Liver (tissue), 9 donors: ENCODE data around the gene RDH11. TPM values are rescaled to one million over a fixed set of nuclear protein-coding genes. Genes with fewer than 3 reads are reported as not detected.

Experiments used
- DNase-seq: peaks from one replicate; pipeline ENCODE4 v3.0.0-alpha.2; 2017; ENCODE audit warnings: low spot score
- H3K27ac ChIP-seq, 2 donors: one replicate each; pipeline ENCODE4 v1.7.0; 2013; ENCODE audit warnings: inconsistent platforms in 2 of 2, low read length in 2 of 2, control low read depth in 1 of 2, low read depth in 1 of 2, mild to moderate bottlenecking in 1 of 2
- H3K27me3 ChIP-seq, 4 donors: one replicate each; pipeline versions ENCODE4 v1.6.1 to v1.7.0; 2013; ENCODE audit warnings: low read length in 3 of 4, inconsistent platforms in 1 of 4, mild to moderate bottlenecking in 1 of 4, moderate library complexity in 1 of 4; ENCODE audit not compliant: control insufficient read depth in 4 of 4, insufficient read depth in 4 of 4
- H3K36me3 ChIP-seq, 4 donors: one replicate each; pipeline versions ENCODE4 v1.6.1 to v1.7.0; 2013; ENCODE audit warnings: low read length in 3 of 4, mild to moderate bottlenecking in 3 of 4, low read depth in 1 of 4, moderate library complexity in 1 of 4; ENCODE audit not compliant: control insufficient read depth in 4 of 4, insufficient read depth in 3 of 4
- H3K4me1 ChIP-seq, 4 donors: one replicate each; pipeline versions ENCODE4 v1.6.1 to v1.7.0; 2013; ENCODE audit warnings: low read length in 3 of 4, mild to moderate bottlenecking in 3 of 4, moderate library complexity in 1 of 4; ENCODE audit not compliant: control insufficient read depth in 4 of 4, insufficient read depth in 4 of 4
- H3K4me3 ChIP-seq, 3 donors: one replicate each; pipeline versions ENCODE4 v1.6.1 to v1.7.0; 2013; ENCODE audit warnings: low read length in 3 of 3, control low read depth in 1 of 3, low read depth in 1 of 3, mild to moderate bottlenecking in 1 of 3
- H3K9ac ChIP-seq, 2 donors: one replicate each; pipeline ENCODE4 v1.7.0; 2013; ENCODE audit warnings: low read length in 2 of 2, mild to moderate bottlenecking in 2 of 2, moderate library complexity in 2 of 2, control low read depth in 1 of 2, low read depth in 1 of 2
- H3K9me3 ChIP-seq, 4 donors: one replicate each; pipeline versions ENCODE4 v1.6.1 to v1.7.0; 2013; ENCODE audit warnings: low read length in 3 of 4; ENCODE audit not compliant: control insufficient read depth in 4 of 4
- EGR1 ChIP-seq, 2 donors: IDR thresholded peaks; 2 replicates each; pipeline ENCODE4 v1.6.1; 2016 to 2018; ENCODE audit warnings: antibody characterized with exemption in 2 of 2, low read depth in 2 of 2
- FOXA1 ChIP-seq: IDR thresholded peaks from 2 replicates; pipeline ENCODE4 v1.6.1; 2016; ENCODE audit warnings: antibody characterized with exemption
- FOXA2 ChIP-seq: IDR thresholded peaks from 2 replicates; pipeline ENCODE4 v1.6.1; 2016; ENCODE audit warnings: antibody characterized with exemption
- GABPA ChIP-seq, 2 donors: IDR thresholded peaks in 1 of 2; conservative IDR thresholded peaks in 1 of 2; 2 replicates each; pipeline ENCODE4 v1.6.1; 2016; ENCODE audit warnings: antibody characterized with exemption in 2 of 2, mild to moderate bottlenecking in 1 of 2, moderate library complexity in 1 of 2
- HNF4A ChIP-seq, 2 donors: conservative IDR thresholded peaks; 2 replicates each; pipeline ENCODE4 v1.6.1; 2016; ENCODE audit warnings: antibody characterized with exemption in 2 of 2, mild to moderate bottlenecking in 2 of 2
- HNF4G ChIP-seq: IDR thresholded peaks from 2 replicates; pipeline ENCODE4 v1.6.1; 2016; ENCODE audit warnings: antibody characterized with exemption
- JUND ChIP-seq, 2 donors: IDR thresholded peaks; 2 replicates each; pipeline ENCODE4 v1.6.1; 2016; ENCODE audit warnings: antibody characterized with exemption in 2 of 2
- NR2F2 ChIP-seq: IDR thresholded peaks from 2 replicates; pipeline ENCODE4 v1.6.1; 2016; ENCODE audit warnings: antibody characterized with exemption
- RAD21 ChIP-seq, 2 donors: IDR thresholded peaks; 2 replicates each; pipeline ENCODE4 v1.6.1; 2016; ENCODE audit warnings: antibody characterized with exemption in 2 of 2, mild to moderate bottlenecking in 2 of 2
- RXRA ChIP-seq, 2 donors: IDR thresholded peaks; 2 replicates each; pipeline ENCODE4 v1.6.1; 2017 to 2018; ENCODE audit warnings: antibody characterized with exemption in 2 of 2, mild to moderate bottlenecking in 1 of 2
- SP1 ChIP-seq: IDR thresholded peaks from 2 replicates; pipeline ENCODE4 v1.6.1; 2018; ENCODE audit warnings: antibody characterized with exemption, mild to moderate bottlenecking
- TAF1 ChIP-seq: conservative IDR thresholded peaks from 2 replicates; pipeline ENCODE4 v1.6.1; 2016; ENCODE audit warnings: antibody characterized with exemption, mild to moderate bottlenecking
- YY1 ChIP-seq: IDR thresholded peaks from 2 replicates; pipeline ENCODE4 v1.6.1; 2016; ENCODE audit warnings: antibody characterized with exemption, mild to moderate bottlenecking
- WGBS: extraction: QIAGEN DNeasy Blood & Tissue Kit; methylation state at CpG from one replicate; pipeline ENCODE4 v1.1.7; 2013; 5-methylcytosine and 5-hydroxymethylcytosine counted together
- polyA plus RNA-seq, 2 donors: library from polyadenylated mRNA; stranded (reverse) in 1 of 2; unstranded in 1 of 2; fragments of 200-250 nt in 1 of 2; fragments of >200 nt in 1 of 2; fragmentation: Nextera tagmentation in 1 of 2; extraction: Ambion mirVana in 1 of 2; gene quantifications; one replicate each; pipeline versions ENCODE4 v1.2.1 to v1.2.3, GENCODE V29; 2013 to 2015
- total RNA-seq, 2 donors: library from RNA; depleted of rRNA; stranded (reverse); fragments of >200 nt; gene quantifications; one replicate each; pipeline ENCODE4 v1.2.3, GENCODE V29; 2014
- TF ChIP-seq, protein P1 (sequence below): IDR thresholded peaks from 2 replicates; pipeline ENCODE4 v1.6.1; 2016; ENCODE audit warnings: antibody characterized with exemption, mild to moderate bottlenecking
- TF ChIP-seq, protein P2 (sequence below): IDR thresholded peaks from 2 replicates; pipeline ENCODE4 v1.6.1; 2016; ENCODE audit warnings: antibody characterized with exemption
- TF ChIP-seq, protein P3 (sequence below): IDR thresholded peaks from 2 replicates; pipeline ENCODE4 v1.6.1; 2016; ENCODE audit warnings: antibody characterized with exemption
- TF ChIP-seq, protein P4 (sequence below): IDR thresholded peaks from 2 replicates; pipeline ENCODE4 v1.6.1; 2016; ENCODE audit warnings: antibody characterized with exemption
- TF ChIP-seq, protein P5 (sequence below): fragments of 150-350 bp; IDR thresholded peaks from 2 replicates; pipeline ENCODE4 v1.5.1; 2017; ENCODE audit warnings: improper control_type of control experiment, low read depth, low read length; ENCODE audit not compliant: missing input control
- donor health status: healthy.
- donor health status: healthy.
- donor health status: healthy.
- donor health status: healthy.
- donor health status: healthy.

RDH11 gene
- total and polyA plus RNA-seq, 4 donors, result 99.7 to 174 (median 137) TPM

DNA sequence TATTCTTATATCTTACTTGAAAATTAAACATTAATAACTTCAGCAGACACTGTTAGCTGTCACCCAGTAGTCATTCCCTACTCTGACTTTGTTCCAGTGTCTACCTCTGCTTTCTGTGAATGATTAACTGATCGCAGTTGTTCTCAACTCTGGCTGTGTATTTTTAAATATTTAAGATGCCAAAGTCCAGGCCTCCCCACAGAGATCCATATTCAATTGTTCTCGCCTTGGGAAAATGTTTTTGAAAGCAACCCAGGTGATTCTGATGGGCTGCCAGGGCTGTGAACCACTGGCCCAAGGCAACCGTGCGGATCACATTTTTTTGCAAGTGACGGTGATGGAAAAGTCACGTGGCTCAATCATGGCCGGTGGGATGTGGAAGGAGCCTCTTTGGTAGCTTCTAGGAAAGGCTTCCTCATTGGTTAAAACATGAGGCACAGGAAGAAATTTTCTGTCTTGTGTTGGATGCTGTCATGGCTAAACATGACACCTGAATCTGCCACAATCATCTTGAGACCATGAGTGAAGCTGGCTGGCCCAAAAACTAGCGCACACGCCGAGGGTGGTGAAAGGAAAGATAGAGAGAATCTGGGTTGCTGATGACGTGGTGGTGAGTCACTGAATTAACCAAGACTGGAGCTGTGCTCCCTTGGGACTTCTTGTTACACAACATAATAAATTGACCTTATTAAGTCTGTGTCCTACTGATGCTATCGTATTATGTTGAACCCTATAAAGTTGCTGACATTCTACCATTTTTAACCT is 43.4 kb upstream of the RDH11 start:
- no peak for DNase-seq
- TF ChIP-seq, protein P1, sequence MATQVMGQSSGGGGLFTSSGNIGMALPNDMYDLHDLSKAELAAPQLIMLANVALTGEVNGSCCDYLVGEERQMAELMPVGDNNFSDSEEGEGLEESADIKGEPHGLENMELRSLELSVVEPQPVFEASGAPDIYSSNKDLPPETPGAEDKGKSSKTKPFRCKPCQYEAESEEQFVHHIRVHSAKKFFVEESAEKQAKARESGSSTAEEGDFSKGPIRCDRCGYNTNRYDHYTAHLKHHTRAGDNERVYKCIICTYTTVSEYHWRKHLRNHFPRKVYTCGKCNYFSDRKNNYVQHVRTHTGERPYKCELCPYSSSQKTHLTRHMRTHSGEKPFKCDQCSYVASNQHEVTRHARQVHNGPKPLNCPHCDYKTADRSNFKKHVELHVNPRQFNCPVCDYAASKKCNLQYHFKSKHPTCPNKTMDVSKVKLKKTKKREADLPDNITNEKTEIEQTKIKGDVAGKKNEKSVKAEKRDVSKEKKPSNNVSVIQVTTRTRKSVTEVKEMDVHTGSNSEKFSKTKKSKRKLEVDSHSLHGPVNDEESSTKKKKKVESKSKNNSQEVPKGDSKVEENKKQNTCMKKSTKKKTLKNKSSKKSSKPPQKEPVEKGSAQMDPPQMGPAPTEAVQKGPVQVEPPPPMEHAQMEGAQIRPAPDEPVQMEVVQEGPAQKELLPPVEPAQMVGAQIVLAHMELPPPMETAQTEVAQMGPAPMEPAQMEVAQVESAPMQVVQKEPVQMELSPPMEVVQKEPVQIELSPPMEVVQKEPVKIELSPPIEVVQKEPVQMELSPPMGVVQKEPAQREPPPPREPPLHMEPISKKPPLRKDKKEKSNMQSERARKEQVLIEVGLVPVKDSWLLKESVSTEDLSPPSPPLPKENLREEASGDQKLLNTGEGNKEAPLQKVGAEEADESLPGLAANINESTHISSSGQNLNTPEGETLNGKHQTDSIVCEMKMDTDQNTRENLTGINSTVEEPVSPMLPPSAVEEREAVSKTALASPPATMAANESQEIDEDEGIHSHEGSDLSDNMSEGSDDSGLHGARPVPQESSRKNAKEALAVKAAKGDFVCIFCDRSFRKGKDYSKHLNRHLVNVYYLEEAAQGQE, result no peak
- peak in 1 of 2 donors; percentile 39 for TF ChIP-seq EGR1 (IDR thresholded peaks at IDR 0.05; ENCODE audit: low read depth in 2 of 2)
- TF ChIP-seq NR2F2, result no peak
- peak; percentile 95 for TF ChIP-seq SP1
- TF ChIP-seq, protein P2, sequence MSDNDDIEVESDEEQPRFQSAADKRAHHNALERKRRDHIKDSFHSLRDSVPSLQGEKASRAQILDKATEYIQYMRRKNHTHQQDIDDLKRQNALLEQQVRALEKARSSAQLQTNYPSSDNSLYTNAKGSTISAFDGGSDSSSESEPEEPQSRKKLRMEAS, result peak; percentile 63
- peak; percentile 10 for TF ChIP-seq FOXA1
- peak; percentile 93 to 94 for TF ChIP-seq HNF4A (conservative IDR thresholded peaks at IDR 0.05)
- TF ChIP-seq YY1, result peak; percentile 91
- TF ChIP-seq FOXA2, result peak; percentile 58
- peak in 1 of 2 donors; percentile 7 for TF ChIP-seq GABPA (IDR thresholded peaks at IDR 0.05 in 1 of 2, conservative IDR thresholded peaks at IDR 0.05 in 1 of 2)
- peak in 1 of 2 donors; percentile 43 for TF ChIP-seq RAD21 (IDR thresholded peaks at IDR 0.05)
- TF ChIP-seq, protein P3, sequence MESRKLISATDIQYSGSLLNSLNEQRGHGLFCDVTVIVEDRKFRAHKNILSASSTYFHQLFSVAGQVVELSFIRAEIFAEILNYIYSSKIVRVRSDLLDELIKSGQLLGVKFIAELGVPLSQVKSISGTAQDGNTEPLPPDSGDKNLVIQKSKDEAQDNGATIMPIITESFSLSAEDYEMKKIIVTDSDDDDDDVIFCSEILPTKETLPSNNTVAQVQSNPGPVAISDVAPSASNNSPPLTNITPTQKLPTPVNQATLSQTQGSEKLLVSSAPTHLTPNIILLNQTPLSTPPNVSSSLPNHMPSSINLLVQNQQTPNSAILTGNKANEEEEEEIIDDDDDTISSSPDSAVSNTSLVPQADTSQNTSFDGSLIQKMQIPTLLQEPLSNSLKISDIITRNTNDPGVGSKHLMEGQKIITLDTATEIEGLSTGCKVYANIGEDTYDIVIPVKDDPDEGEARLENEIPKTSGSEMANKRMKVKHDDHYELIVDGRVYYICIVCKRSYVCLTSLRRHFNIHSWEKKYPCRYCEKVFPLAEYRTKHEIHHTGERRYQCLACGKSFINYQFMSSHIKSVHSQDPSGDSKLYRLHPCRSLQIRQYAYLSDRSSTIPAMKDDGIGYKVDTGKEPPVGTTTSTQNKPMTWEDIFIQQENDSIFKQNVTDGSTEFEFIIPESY, result peak; percentile 82
- TF ChIP-seq, protein P4, sequence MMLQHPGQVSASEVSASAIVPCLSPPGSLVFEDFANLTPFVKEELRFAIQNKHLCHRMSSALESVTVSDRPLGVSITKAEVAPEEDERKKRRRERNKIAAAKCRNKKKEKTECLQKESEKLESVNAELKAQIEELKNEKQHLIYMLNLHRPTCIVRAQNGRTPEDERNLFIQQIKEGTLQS, result peak; percentile 49
- TF ChIP-seq TAF1, result no peak
- TF ChIP-seq RXRA (IDR thresholded peaks at IDR 0.05), result peak; percentile 14 to 67
- peak; percentile 80 to 81 for TF ChIP-seq JUND (IDR thresholded peaks at IDR 0.05)
- TF ChIP-seq HNF4G, result peak; percentile 79
- TF ChIP-seq, protein P5, sequence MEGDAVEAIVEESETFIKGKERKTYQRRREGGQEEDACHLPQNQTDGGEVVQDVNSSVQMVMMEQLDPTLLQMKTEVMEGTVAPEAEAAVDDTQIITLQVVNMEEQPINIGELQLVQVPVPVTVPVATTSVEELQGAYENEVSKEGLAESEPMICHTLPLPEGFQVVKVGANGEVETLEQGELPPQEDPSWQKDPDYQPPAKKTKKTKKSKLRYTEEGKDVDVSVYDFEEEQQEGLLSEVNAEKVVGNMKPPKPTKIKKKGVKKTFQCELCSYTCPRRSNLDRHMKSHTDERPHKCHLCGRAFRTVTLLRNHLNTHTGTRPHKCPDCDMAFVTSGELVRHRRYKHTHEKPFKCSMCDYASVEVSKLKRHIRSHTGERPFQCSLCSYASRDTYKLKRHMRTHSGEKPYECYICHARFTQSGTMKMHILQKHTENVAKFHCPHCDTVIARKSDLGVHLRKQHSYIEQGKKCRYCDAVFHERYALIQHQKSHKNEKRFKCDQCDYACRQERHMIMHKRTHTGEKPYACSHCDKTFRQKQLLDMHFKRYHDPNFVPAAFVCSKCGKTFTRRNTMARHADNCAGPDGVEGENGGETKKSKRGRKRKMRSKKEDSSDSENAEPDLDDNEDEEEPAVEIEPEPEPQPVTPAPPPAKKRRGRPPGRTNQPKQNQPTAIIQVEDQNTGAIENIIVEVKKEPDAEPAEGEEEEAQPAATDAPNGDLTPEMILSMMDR, result no peak
- no peak overlapping the region for H3K9ac ChIP-seq
- no peaks in the 10 kb centered on the region for H3K27me3 ChIP-seq
- H3K4me3 ChIP-seq, result peak overlapping the region in 1 of 3 donors; percentile 26
- H3K4me1 ChIP-seq, result peaks cover 0 to 8% (median 3%) of the 10 kb centered on the region in 4 donors
- H3K27ac ChIP-seq, result peak overlapping the region; percentile 56 to 64
- 36% methylated on average over 12 of the region's 12 CpGs for WGBS
- H3K9me3 ChIP-seq, result no peaks in the 10 kb centered on the region
- H3K36me3 ChIP-seq, result no peaks in the 10 kb centered on the region
